ENCODE results near the gene NTRK2.

- no peak for TF ChIP-seq CTCF (IDR thresholded peaks at IDR 0.05)
- no peak for TF ChIP-seq ZFX (IDR thresholded peaks at IDR 0.05; ENCODE audit: borderline replicate concordance)
Measured at GRCh38 chr9:84949971-84950370, 280.4 kb downstream of the NTRK2 start.

All from 22Rv1 (cell line).